ENCODE data around the gene LRRC1.
A peak's percentile ranks its signal among the peaks of the same experiment; 100 is the strongest.

Gene LRRC1

DNA sequence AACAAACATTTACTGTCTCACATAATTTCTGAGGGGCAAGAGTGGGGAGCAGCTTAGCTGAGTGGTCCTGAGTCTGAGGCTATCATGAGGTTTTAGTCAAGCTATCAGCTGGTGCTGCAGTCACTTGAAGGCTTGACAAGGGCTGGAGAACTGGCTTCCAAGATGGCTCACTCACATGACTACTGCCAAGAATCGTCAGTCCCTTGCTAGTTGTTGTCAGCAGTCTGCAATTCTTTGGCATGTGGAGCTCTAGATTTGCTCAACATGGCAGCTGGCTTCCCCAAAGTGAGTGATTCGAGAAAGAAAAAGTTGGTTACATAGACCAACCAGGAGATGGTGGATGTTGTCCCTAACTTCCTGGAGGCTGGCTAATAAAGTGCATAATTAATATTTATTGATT lies 2.8 kb upstream of the LRRC1 start:
- no peak overlapping the region for H3K4me3 ChIP-seq (replicated peaks; ENCODE audit: low read depth, low read length)
- TF ChIP-seq, protein P1, sequence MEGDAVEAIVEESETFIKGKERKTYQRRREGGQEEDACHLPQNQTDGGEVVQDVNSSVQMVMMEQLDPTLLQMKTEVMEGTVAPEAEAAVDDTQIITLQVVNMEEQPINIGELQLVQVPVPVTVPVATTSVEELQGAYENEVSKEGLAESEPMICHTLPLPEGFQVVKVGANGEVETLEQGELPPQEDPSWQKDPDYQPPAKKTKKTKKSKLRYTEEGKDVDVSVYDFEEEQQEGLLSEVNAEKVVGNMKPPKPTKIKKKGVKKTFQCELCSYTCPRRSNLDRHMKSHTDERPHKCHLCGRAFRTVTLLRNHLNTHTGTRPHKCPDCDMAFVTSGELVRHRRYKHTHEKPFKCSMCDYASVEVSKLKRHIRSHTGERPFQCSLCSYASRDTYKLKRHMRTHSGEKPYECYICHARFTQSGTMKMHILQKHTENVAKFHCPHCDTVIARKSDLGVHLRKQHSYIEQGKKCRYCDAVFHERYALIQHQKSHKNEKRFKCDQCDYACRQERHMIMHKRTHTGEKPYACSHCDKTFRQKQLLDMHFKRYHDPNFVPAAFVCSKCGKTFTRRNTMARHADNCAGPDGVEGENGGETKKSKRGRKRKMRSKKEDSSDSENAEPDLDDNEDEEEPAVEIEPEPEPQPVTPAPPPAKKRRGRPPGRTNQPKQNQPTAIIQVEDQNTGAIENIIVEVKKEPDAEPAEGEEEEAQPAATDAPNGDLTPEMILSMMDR (IDR thresholded peaks at IDR 0.05; ENCODE audit: low read length, missing control alignments), result no peak
- DNase-seq (ENCODE audit: low read depth), result no peak

DNA sequence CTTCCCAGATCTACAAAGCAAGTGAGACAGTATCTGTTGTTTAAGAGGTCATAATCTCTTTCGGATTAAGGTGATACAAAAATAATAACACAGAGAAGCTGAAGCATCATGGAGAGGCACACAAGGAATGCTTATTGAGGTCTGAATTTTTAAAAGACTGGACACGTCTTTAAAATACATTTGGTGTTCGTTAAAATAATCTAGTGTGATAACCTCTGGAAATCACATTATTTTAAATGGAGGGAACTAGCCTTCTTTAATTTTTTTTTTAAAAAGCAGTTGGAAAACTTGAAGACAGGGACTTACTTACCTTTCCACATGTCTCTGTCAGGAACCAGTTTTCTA lies 1.9 kb upstream of the LRRC1 start:
- no peak for DNase-seq (ENCODE audit: low read depth)
- TF ChIP-seq, protein P1 (IDR thresholded peaks at IDR 0.05; ENCODE audit: low read length, missing control alignments), result no peak
- peak overlapping the region; percentile 80 for H3K4me3 ChIP-seq (replicated peaks; ENCODE audit: low read depth, low read length)

DNA sequence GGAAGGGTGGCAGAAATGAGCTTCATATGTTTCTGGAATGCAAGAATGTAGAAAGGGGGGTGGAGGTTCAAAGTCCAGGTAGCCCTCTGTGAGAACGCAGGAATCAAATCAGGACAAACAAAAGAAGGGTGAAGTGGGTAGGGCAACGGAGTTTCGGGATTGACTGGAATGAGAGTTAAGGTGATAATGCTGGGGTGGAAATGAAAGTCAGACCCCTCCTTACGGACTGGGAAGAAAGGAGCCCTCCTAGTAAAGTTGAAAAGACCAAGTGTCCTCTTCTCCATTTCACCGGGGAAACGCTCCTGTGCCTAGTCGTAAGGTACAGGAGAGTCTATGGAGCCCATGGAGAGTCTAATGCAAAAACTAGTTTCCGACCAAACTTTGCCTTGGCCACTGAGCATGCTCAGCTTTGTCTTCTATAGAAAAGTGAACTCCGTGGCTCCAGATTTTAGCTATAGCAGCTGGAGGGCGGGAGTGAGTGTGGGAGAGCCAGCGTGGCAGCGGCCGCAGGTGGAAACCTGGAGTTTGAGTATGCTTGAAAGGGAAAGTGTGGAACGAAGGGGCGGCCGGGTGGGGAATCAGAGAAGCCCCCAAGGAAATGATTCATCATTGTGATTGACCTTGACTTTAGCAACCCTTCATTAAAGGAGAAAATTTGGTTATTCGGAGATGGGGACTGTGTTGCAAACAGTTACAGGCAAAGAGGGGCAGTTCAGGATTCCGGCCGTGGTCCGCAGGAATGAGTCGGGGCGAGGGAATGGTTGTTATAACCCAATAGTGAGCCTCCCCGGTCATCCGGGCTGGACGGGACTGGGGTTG lies 1.3 kb upstream of the LRRC1 start:
- H3K4me3 ChIP-seq (replicated peaks; ENCODE audit: low read depth, low read length), result peak overlapping the region; percentile 80
- peak; percentile 62 for DNase-seq (ENCODE audit: low read depth)
- TF ChIP-seq, protein P1 (IDR thresholded peaks at IDR 0.05; ENCODE audit: low read length, missing control alignments), result no peak

DNA sequence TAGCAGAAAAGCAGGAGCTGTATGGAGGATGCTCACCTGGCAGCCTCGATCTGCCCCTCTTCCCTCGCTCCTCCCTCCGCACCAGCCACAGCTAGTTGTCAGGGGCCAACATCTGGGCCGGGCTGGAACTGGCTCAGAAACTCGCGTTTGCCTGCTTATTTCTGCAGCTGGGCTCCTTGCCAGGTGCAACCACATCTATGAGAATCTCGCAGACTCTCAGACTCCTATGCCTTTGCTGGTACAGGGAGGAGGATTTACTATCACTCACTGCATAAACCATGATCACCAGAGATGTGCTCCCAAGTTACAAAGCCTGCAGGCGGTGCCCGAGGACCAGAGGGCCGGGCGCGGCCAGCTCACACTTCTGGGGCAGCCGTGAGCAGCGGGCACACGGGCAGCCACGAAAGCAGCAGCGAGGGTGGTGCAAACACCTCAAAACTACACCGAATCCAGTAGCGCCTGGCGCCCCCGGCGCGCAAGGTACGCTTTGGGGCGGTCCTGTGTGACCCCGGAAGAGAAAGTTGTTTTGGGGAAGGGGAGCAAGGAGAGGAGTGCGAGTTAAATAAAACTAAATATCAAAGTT lies 577 bp upstream of the LRRC1 start:
- peak overlapping the region; percentile 80 for H3K4me3 ChIP-seq (replicated peaks; ENCODE audit: low read depth, low read length)
- TF ChIP-seq, protein P1 (IDR thresholded peaks at IDR 0.05; ENCODE audit: low read length, missing control alignments), result peak; percentile 36
- peak; percentile 74 for DNase-seq (ENCODE audit: low read depth)

DNA sequence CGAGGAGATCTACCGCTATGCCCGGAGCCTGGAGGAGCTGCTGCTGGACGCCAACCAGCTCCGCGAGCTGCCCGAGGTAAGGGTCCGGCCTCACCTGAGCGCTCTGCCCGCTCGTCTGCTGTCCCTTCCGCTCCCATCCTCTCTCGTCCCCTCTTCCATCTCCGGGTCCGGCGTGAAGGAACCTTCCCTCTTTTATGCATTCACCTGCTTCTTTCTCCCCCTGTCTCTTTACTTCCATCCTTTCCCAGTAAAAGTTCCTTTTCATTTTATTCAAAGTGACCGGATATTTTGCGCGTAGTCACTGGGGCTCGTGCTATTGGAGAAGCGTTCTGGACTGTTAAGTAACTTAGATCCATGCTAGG lies 516 bp downstream of the LRRC1 start:
- DNase-seq (ENCODE audit: low read depth), result no peak
- H3K4me3 ChIP-seq (replicated peaks; ENCODE audit: low read depth, low read length), result peak overlapping the region; percentile 80
- TF ChIP-seq, protein P1 (IDR thresholded peaks at IDR 0.05; ENCODE audit: low read length, missing control alignments), result no peak

DNA sequence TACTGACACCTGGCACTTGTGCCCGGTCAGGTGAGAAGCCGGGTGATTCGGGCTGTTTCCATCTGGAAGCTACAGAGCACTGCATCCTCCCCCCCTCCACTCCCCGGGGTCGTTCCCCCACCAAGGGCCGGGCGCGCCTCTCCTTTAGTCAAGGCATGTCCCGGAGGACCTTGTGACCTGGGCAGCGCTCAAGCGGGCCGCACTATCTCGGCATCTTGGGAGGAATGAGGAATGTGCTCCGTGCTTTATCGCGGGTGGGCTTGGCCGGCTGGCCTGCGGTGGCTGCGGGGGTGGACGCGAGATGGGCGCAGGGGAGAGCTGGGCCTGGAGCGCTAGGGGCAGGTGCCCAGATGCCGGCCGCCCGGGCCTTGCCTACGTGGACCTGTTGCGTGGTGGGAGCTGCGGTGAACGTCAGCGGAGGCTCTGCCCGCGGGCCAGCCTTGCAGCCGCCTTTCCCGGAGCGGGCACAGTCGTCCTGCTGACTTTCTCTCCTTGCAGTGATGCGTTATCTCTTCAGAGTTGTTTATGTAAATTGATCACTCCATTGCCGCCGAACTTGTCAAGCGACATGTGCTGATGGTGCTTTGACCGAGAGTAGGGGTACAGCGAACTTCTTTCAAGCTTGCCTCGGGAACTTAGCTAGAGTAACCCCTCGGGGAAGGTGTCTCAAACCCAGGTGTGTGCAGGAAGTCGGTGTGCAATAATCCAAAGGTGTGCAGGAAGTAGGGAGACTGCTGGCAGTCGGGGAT lies 1.1 kb downstream of the LRRC1 start:
- DNase-seq (ENCODE audit: low read depth), result no peak
- TF ChIP-seq, protein P1 (IDR thresholded peaks at IDR 0.05; ENCODE audit: low read length, missing control alignments), result no peak

More for the DNA sequence above, 1.1 kb downstream of the LRRC1 start:
- H3K4me3 ChIP-seq (replicated peaks; ENCODE audit: low read depth, low read length), result peak overlapping the region; percentile 80
